Astrocyte of the spinal cord (primary cell): ENCODE data around the gene ABCC8.

ENCODE experiments used
- DNase-seq: peaks from one replicate; pipeline ENCODE4 v3.0.0; 2011; ENCODE audit warnings: low read depth, low spot score
- H3K4me3 ChIP-seq: 2 replicates; pipeline ENCODE4 v1.5.1; 2011; ENCODE audit warnings: low read depth, mild to moderate bottlenecking, low read length, moderate library complexity
- in situ Hi-C: cut with HindIII; loops from 2 replicates; pipeline ENCODE4 v1.10.0; 2017; ENCODE audit warnings: low sequenced_read_pairs
- TF ChIP-seq, protein P1 (sequence below): IDR thresholded peaks from 2 replicates; pipeline ENCODE4 v1.5.1; 2012; ENCODE audit warnings: low read depth, mild to moderate bottlenecking, low read length, inconsistent platforms

ABCC8 gene

DNA sequence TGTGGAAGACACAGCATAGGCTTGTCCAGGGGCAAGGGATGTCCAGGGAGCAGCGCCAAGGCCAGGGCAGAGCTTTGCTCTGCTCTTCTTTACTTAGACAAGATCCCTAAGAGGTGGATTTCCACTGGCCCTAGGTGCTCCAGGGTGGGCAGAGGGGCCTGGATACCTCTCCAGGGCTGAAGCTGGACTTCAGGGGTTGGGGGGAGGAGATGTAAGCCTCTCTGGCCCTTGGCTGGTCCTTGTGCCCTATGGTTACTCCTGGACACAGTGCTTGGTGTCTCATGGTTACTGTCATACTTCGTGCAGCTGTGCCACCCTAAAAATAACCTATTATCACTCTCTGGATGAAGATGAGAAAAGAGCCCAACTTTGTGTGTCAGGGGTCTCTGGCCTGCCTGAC is 75.3 kb downstream of the ABCC8 start:
- in situ Hi-C loops, result no loop called here
- DNase-seq, result no peak
- H3K4me3 ChIP-seq, result no peak overlapping the region
- TF ChIP-seq, protein P1, sequence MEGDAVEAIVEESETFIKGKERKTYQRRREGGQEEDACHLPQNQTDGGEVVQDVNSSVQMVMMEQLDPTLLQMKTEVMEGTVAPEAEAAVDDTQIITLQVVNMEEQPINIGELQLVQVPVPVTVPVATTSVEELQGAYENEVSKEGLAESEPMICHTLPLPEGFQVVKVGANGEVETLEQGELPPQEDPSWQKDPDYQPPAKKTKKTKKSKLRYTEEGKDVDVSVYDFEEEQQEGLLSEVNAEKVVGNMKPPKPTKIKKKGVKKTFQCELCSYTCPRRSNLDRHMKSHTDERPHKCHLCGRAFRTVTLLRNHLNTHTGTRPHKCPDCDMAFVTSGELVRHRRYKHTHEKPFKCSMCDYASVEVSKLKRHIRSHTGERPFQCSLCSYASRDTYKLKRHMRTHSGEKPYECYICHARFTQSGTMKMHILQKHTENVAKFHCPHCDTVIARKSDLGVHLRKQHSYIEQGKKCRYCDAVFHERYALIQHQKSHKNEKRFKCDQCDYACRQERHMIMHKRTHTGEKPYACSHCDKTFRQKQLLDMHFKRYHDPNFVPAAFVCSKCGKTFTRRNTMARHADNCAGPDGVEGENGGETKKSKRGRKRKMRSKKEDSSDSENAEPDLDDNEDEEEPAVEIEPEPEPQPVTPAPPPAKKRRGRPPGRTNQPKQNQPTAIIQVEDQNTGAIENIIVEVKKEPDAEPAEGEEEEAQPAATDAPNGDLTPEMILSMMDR, result no peak

DNA sequence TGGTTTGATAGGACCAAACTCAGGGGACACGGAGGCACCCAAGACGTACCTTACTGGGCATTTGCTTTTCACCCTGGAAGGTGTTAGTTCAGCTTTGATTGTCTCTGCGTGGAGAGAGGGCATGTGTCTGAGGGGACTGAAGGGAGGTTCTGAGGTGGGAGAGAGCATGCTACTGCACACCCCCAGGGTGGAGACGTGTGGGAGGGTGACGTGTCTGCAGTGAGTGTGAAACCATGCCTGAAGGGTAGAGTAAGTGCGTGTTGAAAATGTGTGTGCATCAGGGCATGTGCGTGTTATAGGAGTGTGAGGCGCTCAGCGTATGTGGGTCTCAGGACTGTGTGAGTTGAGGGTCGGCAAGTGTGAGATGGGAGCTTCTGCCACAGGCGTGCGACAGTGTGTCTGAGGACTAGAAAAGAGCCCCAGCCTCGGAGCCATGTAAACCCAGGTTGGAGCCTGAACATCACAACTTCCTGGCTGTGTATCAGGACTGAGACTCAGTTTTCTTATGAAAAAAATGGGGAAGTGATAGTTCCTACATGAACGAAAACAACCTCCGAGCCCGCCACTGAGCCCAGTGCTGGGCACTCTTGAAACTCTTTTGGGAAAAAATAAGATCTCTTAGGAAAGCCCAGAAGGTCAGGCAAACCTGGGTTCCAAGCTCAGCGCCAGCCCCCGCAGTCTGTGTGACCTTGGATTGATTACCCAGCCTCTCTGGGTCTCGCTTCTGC is 76.4 kb downstream of the ABCC8 start:
- in situ Hi-C loops, result no loop called here

DNA sequence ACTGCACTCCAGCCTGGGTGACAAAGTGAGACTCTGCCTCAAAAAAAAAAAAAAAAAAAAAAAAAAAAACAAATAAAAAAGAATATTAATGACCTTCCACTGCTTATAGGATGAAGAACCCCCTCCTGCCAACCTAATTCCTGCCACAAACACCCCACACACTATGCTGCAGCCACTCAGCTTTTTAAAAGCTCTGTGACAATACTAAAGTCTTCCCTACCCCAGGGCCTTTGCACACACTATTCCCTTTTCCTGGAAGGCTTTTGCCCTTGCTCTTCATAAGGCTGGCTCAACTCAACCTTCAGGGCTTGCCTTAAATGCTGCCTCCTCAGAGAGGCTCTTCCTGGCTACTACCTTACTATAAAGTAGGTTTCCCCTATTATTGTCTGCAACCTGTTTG is 77.4 kb downstream of the ABCC8 start:
- DNase-seq, result no peak
- in situ Hi-C loops, result no loop called here

More for the DNA sequence above, 76.4 kb downstream of the ABCC8 start:
- TF ChIP-seq, protein P1, result no peak
- no peak for DNase-seq
- H3K4me3 ChIP-seq, result no peak overlapping the region

DNA sequence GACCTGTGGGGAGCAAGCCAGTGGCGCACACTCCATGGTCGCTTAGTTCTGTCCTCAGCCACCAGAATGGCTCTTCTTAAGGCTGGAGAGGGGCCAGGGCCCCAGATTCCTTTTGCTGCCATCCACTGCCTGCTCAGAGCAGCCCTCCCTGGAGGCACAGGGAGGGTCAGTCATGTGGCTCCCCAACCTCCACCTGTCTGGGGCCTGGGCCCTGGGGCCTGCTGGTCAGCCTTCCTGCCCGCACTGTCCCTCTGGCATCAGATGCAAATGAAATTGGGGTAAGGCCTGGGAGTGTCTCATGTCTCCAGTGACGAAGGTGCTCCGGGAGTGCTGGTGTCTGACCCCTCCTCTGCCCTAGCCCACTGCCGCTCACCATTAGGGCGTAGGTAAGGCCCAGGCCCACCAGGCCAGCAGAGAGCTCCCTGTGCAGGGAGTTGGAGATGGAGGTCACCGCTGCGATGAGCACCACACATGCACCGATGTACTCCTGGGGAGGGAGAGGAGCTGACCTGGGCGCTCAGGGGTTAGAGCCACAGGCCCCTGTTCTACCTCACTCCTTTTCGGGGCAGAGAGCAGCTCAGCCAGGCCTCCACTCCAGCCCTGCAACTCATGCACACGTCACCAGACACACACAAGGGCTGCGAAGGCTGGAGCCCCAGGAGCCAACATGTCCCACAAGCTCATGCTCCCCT is 79.2 kb downstream of the ABCC8 start:
- TF ChIP-seq, protein P1, result no peak
- no peak overlapping the region for H3K4me3 ChIP-seq
- in situ Hi-C loops, result no loop called here
- no peak for DNase-seq

More for the DNA sequence above, 77.4 kb downstream of the ABCC8 start:
- TF ChIP-seq, protein P1, result no peak
- H3K4me3 ChIP-seq, result no peak overlapping the region

DNA sequence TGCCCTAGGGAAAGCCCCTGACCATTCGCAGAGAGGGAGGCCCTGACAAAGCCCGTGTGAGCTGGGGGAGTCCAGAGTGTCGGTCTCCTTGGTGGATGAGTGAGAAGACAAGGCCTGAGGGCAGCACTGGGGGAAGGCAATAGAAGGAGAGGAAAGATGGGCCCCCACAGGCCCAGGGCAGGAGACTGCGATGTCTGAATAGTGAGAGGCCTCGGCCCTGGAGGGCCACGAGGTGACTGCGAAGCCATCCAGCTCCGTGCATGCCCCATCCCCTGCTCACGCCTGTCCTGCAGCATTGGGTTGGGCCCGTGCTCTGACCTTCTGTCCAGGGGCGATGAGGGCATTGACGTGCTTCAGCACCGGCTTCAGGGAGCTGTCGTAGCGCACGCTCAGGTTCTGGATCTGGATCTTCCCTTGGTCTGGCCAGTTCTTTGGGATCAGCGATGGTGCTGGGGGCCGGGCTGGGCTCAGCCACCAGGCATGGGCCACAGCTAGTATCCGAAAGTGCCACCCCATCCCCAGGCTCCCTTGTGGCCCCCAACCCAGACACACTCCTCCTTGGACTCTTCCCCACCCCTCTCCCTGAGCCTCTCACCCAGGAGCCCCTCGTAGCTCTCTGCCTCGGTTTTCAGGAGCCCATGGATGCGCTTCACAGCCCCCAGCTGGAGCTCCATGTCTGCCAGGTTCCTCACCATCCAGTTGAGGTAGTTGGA is 79.9 kb downstream of the ABCC8 start:
- no peak overlapping the region for H3K4me3 ChIP-seq
- TF ChIP-seq, protein P1, result no peak
- DNase-seq, result no peak
- in situ Hi-C loops, result no loop called here

DNA sequence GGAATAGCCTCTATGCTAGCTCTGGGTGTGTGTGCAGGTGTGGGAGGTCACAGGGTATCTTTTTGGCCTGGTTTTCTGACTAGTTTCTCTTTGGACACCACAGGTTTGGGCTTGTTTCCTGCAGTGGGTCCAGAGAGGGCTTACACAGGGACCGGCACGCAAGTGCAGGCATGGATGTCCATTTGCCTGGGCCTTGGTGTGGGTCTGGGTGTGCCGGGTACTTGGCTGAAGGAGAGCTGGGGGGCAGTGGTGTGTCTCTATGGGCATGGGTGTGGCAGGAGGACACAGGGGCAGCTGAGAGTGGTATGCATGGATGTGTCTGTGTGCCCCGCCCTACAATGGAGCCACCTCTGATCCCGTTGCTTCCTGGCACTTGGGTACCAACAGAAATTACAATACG is 80.7 kb downstream of the ABCC8 start:
- H3K4me3 ChIP-seq, result no peak overlapping the region
- in situ Hi-C loops, result no loop called here
- DNase-seq, result no peak
- TF ChIP-seq, protein P1, result no peak
